Tibial nerve (tissue), 4 donors: ENCODE measurements around the gene RPS19. TPM values are rescaled to one million over a fixed set of nuclear protein-coding genes. Genes with fewer than 3 reads are reported as not detected.
"Not testable (repeated sequence)": the region's sequence is repeated elsewhere in the genome, so short reads cannot be mapped to it uniquely, and the experiment has no call there.

Experiments
- DNase-seq, 2 donors: peaks; one replicate each; pipeline ENCODE4 v3.0.0-alpha.2; 2019; ENCODE audit warnings: low spot score in 2 of 2
- H3K27ac ChIP-seq, 4 donors: fragments of 200-600 bp; sonication (generic) in 3 of 4; one replicate each; pipeline ENCODE4 v1.5.1; 2017 to 2019; ENCODE audit warnings: mild to moderate bottlenecking in 1 of 4
- H3K27me3 ChIP-seq, 2 donors: fragments of 200-600 bp; sonication (generic) in 1 of 2; one replicate each; pipeline versions ENCODE4 v1.5.1 to v1.6.0; 2017 to 2019
- H3K36me3 ChIP-seq, 3 donors: fragments of 200-600 bp; sonication (generic); one replicate each; pipeline ENCODE4 v1.5.1; 2018 to 2019
- H3K4me1 ChIP-seq, 4 donors: fragments of 200-600 bp; sonication (generic) in 3 of 4; one replicate each; pipeline ENCODE4 v1.5.1; 2017 to 2019
- H3K4me3 ChIP-seq, 4 donors: fragments of 200-600 bp; sonication (generic) in 3 of 4; one replicate each; pipeline ENCODE4 v1.5.1; 2017 to 2019; ENCODE audit warnings: mild to moderate bottlenecking in 1 of 4, moderate library complexity in 1 of 4
- H3K9me3 ChIP-seq, 4 donors: fragments of 200-600 bp; sonication (generic) in 3 of 4; one replicate each; pipeline ENCODE4 v1.5.1; 2017 to 2019
- EP300 ChIP-seq, 2 donors: sonication (generic); formaldehyde crosslinking; IDR thresholded peaks; one replicate each; pipeline ENCODE4 v1.6.1; 2017; ENCODE audit warnings: antibody characterized with exemption in 2 of 2, mild to moderate bottlenecking in 1 of 2
- POLR2A ChIP-seq, 2 donors: fragments of 450-650 bp; IDR thresholded peaks; one replicate each; pipeline ENCODE4 v1.6.1; 2017; ENCODE audit warnings: antibody characterized with exemption in 2 of 2, mild to moderate bottlenecking in 2 of 2, moderate library complexity in 2 of 2
- WGBS, 2 donors: methylation state at CpG; one replicate each; pipeline ENCODE4 v1.1.5; 2018; 5-methylcytosine and 5-hydroxymethylcytosine counted together
- total RNA-seq, 4 donors: library from RNA; depleted of rRNA; stranded (reverse); fragments of >200 nt; gene quantifications; one replicate each; pipeline ENCODE4 v1.1.0, GENCODE V29; 2016
- TF ChIP-seq, protein P1 (sequence below), 5 experiments: fragments of 200-600 bp in 3 of 5; fragments of 450-650 bp in 2 of 5; sonication (generic) in 3 of 5; IDR thresholded peaks; one replicate each; pipeline ENCODE4 v1.5.1; 2016 to 2019; ENCODE audit warnings: antibody characterized with exemption in 5 of 5, mild to moderate bottlenecking in 3 of 5, moderate library complexity in 2 of 5

RPS19 gene
- total RNA-seq, 4 donors from 2014 or later, result 835 to 1,204 (median 1,038) TPM

GRCh38 chr19:41911889-41912731 is 52.1 kb downstream of the RPS19 start:
- DNase-seq, result no peak
- no peak overlapping the region for H3K4me3 ChIP-seq
- TF ChIP-seq, protein P1, sequence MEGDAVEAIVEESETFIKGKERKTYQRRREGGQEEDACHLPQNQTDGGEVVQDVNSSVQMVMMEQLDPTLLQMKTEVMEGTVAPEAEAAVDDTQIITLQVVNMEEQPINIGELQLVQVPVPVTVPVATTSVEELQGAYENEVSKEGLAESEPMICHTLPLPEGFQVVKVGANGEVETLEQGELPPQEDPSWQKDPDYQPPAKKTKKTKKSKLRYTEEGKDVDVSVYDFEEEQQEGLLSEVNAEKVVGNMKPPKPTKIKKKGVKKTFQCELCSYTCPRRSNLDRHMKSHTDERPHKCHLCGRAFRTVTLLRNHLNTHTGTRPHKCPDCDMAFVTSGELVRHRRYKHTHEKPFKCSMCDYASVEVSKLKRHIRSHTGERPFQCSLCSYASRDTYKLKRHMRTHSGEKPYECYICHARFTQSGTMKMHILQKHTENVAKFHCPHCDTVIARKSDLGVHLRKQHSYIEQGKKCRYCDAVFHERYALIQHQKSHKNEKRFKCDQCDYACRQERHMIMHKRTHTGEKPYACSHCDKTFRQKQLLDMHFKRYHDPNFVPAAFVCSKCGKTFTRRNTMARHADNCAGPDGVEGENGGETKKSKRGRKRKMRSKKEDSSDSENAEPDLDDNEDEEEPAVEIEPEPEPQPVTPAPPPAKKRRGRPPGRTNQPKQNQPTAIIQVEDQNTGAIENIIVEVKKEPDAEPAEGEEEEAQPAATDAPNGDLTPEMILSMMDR (IDR thresholded peaks at IDR 0.05), result no peak
- TF ChIP-seq EP300 (IDR thresholded peaks at IDR 0.05) (no peak), POLR2A (IDR thresholded peaks at IDR 0.05) (no peak)
- WGBS, 2 donors, result 12 to 13% methylated on average over 15 to 21 of the region's 29 CpGs
- peaks cover 0 to 18% (median 6%) of the 10 kb centered on the region in 4 donors for H3K4me1 ChIP-seq
- H3K9me3 ChIP-seq, result no peaks in the 10 kb centered on the region
- H3K36me3 ChIP-seq, result peaks cover 0 to 13% (median 0%) of the 10 kb centered on the region in 3 donors
- H3K27me3 ChIP-seq, result peaks cover 0 to 55% of the 10 kb centered on the region in 2 donors
- H3K27ac ChIP-seq, result no peak overlapping the region

GRCh38 chr19:41912899-41913537 is 53.0 kb downstream of the RPS19 start:
- no peaks in the 10 kb centered on the region for H3K9me3 ChIP-seq
- H3K4me3 ChIP-seq, result no peak overlapping the region
- TF ChIP-seq EP300 (IDR thresholded peaks at IDR 0.05) (no peak), POLR2A (IDR thresholded peaks at IDR 0.05) (no peak)
- TF ChIP-seq, protein P1 (IDR thresholded peaks at IDR 0.05), result no peak
- H3K36me3 ChIP-seq, result peaks cover 0 to 4% (median 0%) of the 10 kb centered on the region in 3 donors
- H3K27ac ChIP-seq, result no peak overlapping the region
- H3K4me1 ChIP-seq, result peaks cover 0 to 18% (median 6%) of the 10 kb centered on the region in 4 donors
- peaks cover 0 to 64% of the 10 kb centered on the region in 2 donors for H3K27me3 ChIP-seq
- DNase-seq, result no peak
- WGBS, 2 donors, result 1 to 2% methylated on average over 43 to 51 of the region's 51 CpGs

GRCh38 chr19:41913538-41914423 is 53.7 kb downstream of the RPS19 start:
- Histone ChIP-seq H3K27ac (no peak overlapping the region), H3K4me3 (no peak overlapping the region), H3K4me1 (peaks cover 0 to 18% (median 6%) of the 10 kb centered on the region in 4 donors), H3K9me3 (no peaks in the 10 kb centered on the region), H3K36me3 (no peaks in the 10 kb centered on the region), H3K27me3 (peaks cover 0 to 71% of the 10 kb centered on the region in 2 donors)
- DNase-seq, result no peak
- WGBS, 2 donors, result 7 to 9% methylated on average over 20 to 21 of the region's 21 CpGs
- TF ChIP-seq EP300 (IDR thresholded peaks at IDR 0.05), result no peak
- no peak for TF ChIP-seq POLR2A (IDR thresholded peaks at IDR 0.05)
- TF ChIP-seq, protein P1 (IDR thresholded peaks at IDR 0.05), result no peak

GRCh38 chr19:41914424-41914834 is 54.4 kb downstream of the RPS19 start:
- 3 to 5% methylated on average over 3 to 5 of the region's 5 CpGs for WGBS, 2 donors
- DNase-seq, H3K9me3 ChIP-seq, H3K27ac ChIP-seq, H3K4me3 ChIP-seq, H3K36me3 ChIP-seq: not testable (repeated sequence)
- H3K27me3 ChIP-seq, result peaks cover 0 to 78% of the 10 kb centered on the region in 2 donors
- peaks cover 0 to 18% (median 6%) of the 10 kb centered on the region in 4 donors for H3K4me1 ChIP-seq

- no peak for DNase-seq
- WGBS, 2 donors, result 3 to 7% methylated on average over 25 to 38 of the region's 38 CpGs
- H3K27me3 ChIP-seq, result peaks cover 0 to 85% of the 10 kb centered on the region in 2 donors
Measured at GRCh38 chr19:41915021-41915775, 55.1 kb downstream of the RPS19 start.

More at GRCh38 chr19:41915021-41915775, 55.1 kb downstream of the RPS19 start:
- no peaks in the 10 kb centered on the region for H3K36me3 ChIP-seq
- no peak overlapping the region for H3K4me3 ChIP-seq
- H3K4me1 ChIP-seq, result peaks cover 0 to 18% (median 6%) of the 10 kb centered on the region in 4 donors
- no peak for TF ChIP-seq POLR2A (IDR thresholded peaks at IDR 0.05)
- TF ChIP-seq EP300 (IDR thresholded peaks at IDR 0.05), result no peak
- TF ChIP-seq, protein P1 (IDR thresholded peaks at IDR 0.05), result no peak
- no peak overlapping the region for H3K27ac ChIP-seq
- no peaks in the 10 kb centered on the region for H3K9me3 ChIP-seq
